GM20000 (cell line): ENCODE data around the gene GAL.

Experiments
- DNase-seq: peaks from one replicate; pipeline ENCODE4 v3.0.0; 2012; ENCODE audit warnings: low spot score
- CTCF ChIP-seq: IDR thresholded peaks from 2 replicates; pipeline ENCODE4 v1.5.1; 2012; ENCODE audit warnings: mild to moderate bottlenecking, control low read depth; ENCODE audit errors: extremely low read depth, missing control alignments

The GAL gene

GRCh38 chr11:68692115-68692514, 7.8 kb downstream of the GAL start:
- no peak for TF ChIP-seq CTCF
- DNase-seq: no peak

- no peak for TF ChIP-seq CTCF
- DNase-seq: no peak
Observed at GRCh38 chr11:68692871-68693483, 8.6 kb downstream of the GAL start.

GRCh38 chr11:68693484-68693882, 9.1 kb downstream of the GAL start:
- no peak for TF ChIP-seq CTCF
- DNase-seq: no peak

GRCh38 chr11:68694431-68695297, 10.3 kb downstream of the GAL start:
- no peak for DNase-seq
- no peak for TF ChIP-seq CTCF

GRCh38 chr11:68695531-68695930, 11.2 kb downstream of the GAL start:
- DNase-seq: no peak
- no peak for TF ChIP-seq CTCF

GRCh38 chr11:68698993-68699392, 14.6 kb downstream of the GAL start:
- DNase-seq: no peak
- no peak for TF ChIP-seq CTCF

GRCh38 chr11:68704887-68705286, 20.5 kb downstream of the GAL start:
- no peak for TF ChIP-seq CTCF
- no peak for DNase-seq
